ENCODE measurements around the gene SAMD11. TPM values are rescaled to one million over a fixed set of nuclear protein-coding genes. Genes with fewer than 3 reads are reported as not detected.
"Not testable (repeated sequence)": the region's sequence is repeated elsewhere in the genome, so short reads cannot be mapped to it uniquely, and the experiment has no call there.

Gene SAMD11
- total RNA-seq, 1 donor from 2014 or later, result 0.07 TPM

- no peak for DNase-seq (ENCODE audit: low read depth, low spot score)
Measured at GRCh38 chr1:974687-975328, 51.1 kb downstream of the SAMD11 start.

GRCh38 chr1:975365-975764, 51.6 kb downstream of the SAMD11 start:
- no peak for DNase-seq (ENCODE audit: low read depth, low spot score)

GRCh38 chr1:975896-976683, 52.4 kb downstream of the SAMD11 start:
- DNase-seq (ENCODE audit: low read depth, low spot score), result no peak

- not testable (repeated sequence) for DNase-seq (ENCODE audit: low read depth, low spot score)
Measured at GRCh38 chr1:976791-977190, 53.1 kb downstream of the SAMD11 start.

GRCh38 chr1:978069-978834, 54.5 kb downstream of the SAMD11 start:
- no peak for DNase-seq (ENCODE audit: low read depth, low spot score)

GRCh38 chr1:978835-979743, 55.4 kb downstream of the SAMD11 start:
- no peak for DNase-seq (ENCODE audit: low read depth, low spot score)

- no peak for DNase-seq (ENCODE audit: low read depth, low spot score)
Measured at GRCh38 chr1:979744-980072, 56.0 kb downstream of the SAMD11 start.

- no peak for DNase-seq (ENCODE audit: low read depth, low spot score)
Measured at GRCh38 chr1:980137-980571, 56.4 kb downstream of the SAMD11 start.

- DNase-seq (ENCODE audit: low read depth, low spot score), result no peak
Measured at GRCh38 chr1:980602-981395, 57.1 kb downstream of the SAMD11 start.

- no peak for DNase-seq (ENCODE audit: low read depth, low spot score)
Measured at GRCh38 chr1:981491-981954, 57.8 kb downstream of the SAMD11 start.

- no peak for DNase-seq (ENCODE audit: low read depth, low spot score)
Measured at GRCh38 chr1:981955-982558, 58.3 kb downstream of the SAMD11 start, which contains the start of gene PERM1. PERM1 (minus strand) TSS chr1:982093; CDS start chr1:981029, 1,064 bp downstream.

- no peak for DNase-seq (ENCODE audit: low read depth, low spot score)
Measured at GRCh38 chr1:982765-983436, 59.2 kb downstream of the SAMD11 start.

- no peak for DNase-seq (ENCODE audit: low read depth, low spot score)
Measured at GRCh38 chr1:983798-984475, 60.2 kb downstream of the SAMD11 start.

- no peak for DNase-seq (ENCODE audit: low read depth, low spot score)
Measured at GRCh38 chr1:984476-984814, 60.7 kb downstream of the SAMD11 start.

- no peak for DNase-seq (ENCODE audit: low read depth, low spot score)
Measured at GRCh38 chr1:985126-985525, 61.4 kb downstream of the SAMD11 start.

- DNase-seq (ENCODE audit: low read depth, low spot score), result not testable (repeated sequence)
Measured at GRCh38 chr1:988061-988460, 64.3 kb downstream of the SAMD11 start.

GRCh38 chr1:991275-991674, 67.6 kb downstream of the SAMD11 start:
- not testable (repeated sequence) for DNase-seq (ENCODE audit: low read depth, low spot score)

- no peak for DNase-seq (ENCODE audit: low read depth, low spot score)
Measured at GRCh38 chr1:991895-992294, 68.2 kb downstream of the SAMD11 start.

- DNase-seq (ENCODE audit: low read depth, low spot score), result no peak
Measured at GRCh38 chr1:992362-992761, 68.6 kb downstream of the SAMD11 start.

All from pulmonary artery endothelial cell (primary cell).